Measurements from ENCODE around the gene KIF22. TPM values are rescaled to one million over a fixed set of nuclear protein-coding genes. Genes with fewer than 3 reads are reported as not detected.
"Not testable (repeated sequence)": the region's sequence is repeated elsewhere in the genome, so short reads cannot be mapped to it uniquely, and the experiment has no call there.

Gene KIF22
- total RNA-seq, 3 donors from 2014 or later (not counting 1 experiment from before 2014, with no cell fraction given): 73.4 to 96.0 (median 86.5) TPM

- Mint-ChIP-seq H3K4me1 (peaks cover 7% of the 10 kb centered on the region in 2 donors), H3K36me3 (no peaks in the 10 kb centered on the region), H3K27ac (no peak overlapping the region), H3K4me3 (no peak overlapping the region), H3K27me3 (ENCODE audit: low read depth in 2 of 2) (no peaks in the 10 kb centered on the region), H3K9me3 (no peaks in the 10 kb centered on the region)
- ATAC-seq (no peak), DNase-seq (peak in 1 of 2 donors; percentile 45)
- H3K27me3 ChIP-seq (ENCODE audit: control insufficient read depth, insufficient read depth, low read length): no peaks in the 10 kb centered on the region
- peaks cover 10% of the 10 kb centered on the region for H3K4me1 ChIP-seq (ENCODE audit: control insufficient read depth, insufficient read depth, low read length)
- WGBS (ENCODE audit: insufficient coverage): 92% methylated on average over 2 of the region's 2 CpGs
- H3K27ac ChIP-seq (ENCODE audit: low read length): no peak overlapping the region
- H3K9me3 ChIP-seq (ENCODE audit: control insufficient read depth, insufficient read depth, low read length): no peaks in the 10 kb centered on the region
- intact Hi-C loops (cut with micrococcal nuclease): no loop called here
- H3K4me3 ChIP-seq (ENCODE audit: low read length): no peak overlapping the region
- H3K36me3 ChIP-seq (ENCODE audit: control insufficient read depth, insufficient read depth, low read length): no peaks in the 10 kb centered on the region
- no peak for TF ChIP-seq CTCF (IDR thresholded peaks at IDR 0.05)
These were observed 6.4 kb upstream of the KIF22 start for GRCh38 chr16:29784157-29784556.

GRCh38 chr16:29784901-29785500 is 5.5 kb upstream of the KIF22 start:
- 23% methylated on average over 36 of the region's 38 CpGs for WGBS (ENCODE audit: insufficient coverage)
- Mint-ChIP-seq H3K27me3 (ENCODE audit: low read depth in 2 of 2) (no peaks in the 10 kb centered on the region), H3K9me3 (no peaks in the 10 kb centered on the region), H3K4me1 (peaks cover 10 to 11% of the 10 kb centered on the region in 2 donors), H3K36me3 (no peaks in the 10 kb centered on the region), H3K27ac (peak overlapping the region in 1 of 2 donors; percentile 61), H3K4me3 (peak overlapping the region; percentile 79)
- Histone ChIP-seq H3K4me1 (ENCODE audit: control insufficient read depth, insufficient read depth, low read length) (peaks cover 16% of the 10 kb centered on the region), H3K9me3 (ENCODE audit: control insufficient read depth, insufficient read depth, low read length) (no peaks in the 10 kb centered on the region), H3K27ac (ENCODE audit: low read length) (no peak overlapping the region), H3K27me3 (ENCODE audit: control insufficient read depth, insufficient read depth, low read length) (no peaks in the 10 kb centered on the region), H3K4me3 (ENCODE audit: low read length) (no peak overlapping the region), H3K36me3 (ENCODE audit: control insufficient read depth, insufficient read depth, low read length) (no peaks in the 10 kb centered on the region)
- intact Hi-C loops (cut with micrococcal nuclease): loop anchor here (1.0 kb wide), 1 partner anchor 40 kb away; the partner anchor contains the start of gene C16orf54
- ATAC-seq (peak; percentile 93 to 99 (median 99)), DNase-seq (peak; percentile 70 to 87)
- peak; percentile 79 for TF ChIP-seq CTCF (IDR thresholded peaks at IDR 0.05)

GRCh38 chr16:29787155-29787554 is 3.4 kb upstream of the KIF22 start:
- H3K27ac Mint-ChIP-seq; H3K27ac ChIP-seq (ENCODE audit: low read length); H3K36me3 ChIP-seq (ENCODE audit: control insufficient read depth, insufficient read depth, low read length); H3K4me3 Mint-ChIP-seq; H3K9me3 ChIP-seq (ENCODE audit: control insufficient read depth, insufficient read depth, low read length); intact Hi-C loops (cut with micrococcal nuclease); DNase-seq; H3K9me3 Mint-ChIP-seq; ATAC-seq; H3K4me3 ChIP-seq (ENCODE audit: low read length); H3K27me3 Mint-ChIP-seq (ENCODE audit: low read depth in 2 of 2); H3K36me3 Mint-ChIP-seq; H3K27me3 ChIP-seq (ENCODE audit: control insufficient read depth, insufficient read depth, low read length): not testable (repeated sequence)
- H3K4me1 Mint-ChIP-seq: peaks cover 32% of the 10 kb centered on the region in 2 donors
- peaks cover 30% of the 10 kb centered on the region for H3K4me1 ChIP-seq (ENCODE audit: control insufficient read depth, insufficient read depth, low read length)
- WGBS (ENCODE audit: insufficient coverage): 89% methylated on average over 4 of the region's 4 CpGs

- Histone ChIP-seq H3K9me3 (ENCODE audit: control insufficient read depth, insufficient read depth, low read length) (no peaks in the 10 kb centered on the region), H3K27ac (ENCODE audit: low read length) (peak overlapping the region; percentile 66), H3K4me3 (ENCODE audit: low read length) (peak overlapping the region; percentile 48), H3K4me1 (ENCODE audit: control insufficient read depth, insufficient read depth, low read length) (peaks cover 40% of the 10 kb centered on the region), H3K27me3 (ENCODE audit: control insufficient read depth, insufficient read depth, low read length) (no peaks in the 10 kb centered on the region), H3K36me3 (ENCODE audit: control insufficient read depth, insufficient read depth, low read length) (no peaks in the 10 kb centered on the region)
- DNase-seq (no peak), ATAC-seq (no peak)
- Mint-ChIP-seq H3K9me3 (no peaks in the 10 kb centered on the region), H3K4me3 (peak overlapping the region; percentile 96), H3K27ac (peak overlapping the region; percentile 92), H3K27me3 (ENCODE audit: low read depth in 2 of 2) (no peaks in the 10 kb centered on the region), H3K36me3 (no peaks in the 10 kb centered on the region), H3K4me1 (peaks cover 48% of the 10 kb centered on the region in 2 donors)
- no peak for TF ChIP-seq CTCF (IDR thresholded peaks at IDR 0.05)
- intact Hi-C loops (cut with micrococcal nuclease): loop anchor here (1.0 to 2.0 kb wide), 4 partner anchors 16 to 88 kb away; partner anchors contain the start of gene PAGR1
- WGBS (ENCODE audit: insufficient coverage): 76% methylated on average over 20 of the region's 20 CpGs
These were observed 772 bp upstream of the KIF22 start for GRCh38 chr16:29789775-29790182.
